DMS53 treated with DMSO at 0.1 percent for 48 hours (cell line): ENCODE measurements around the gene PRRC2B.
"Not testable (repeated sequence)": the region's sequence is repeated elsewhere in the genome, so short reads cannot be mapped to it uniquely, and the experiment has no call there.

ENCODE experiments used
- DNase-seq: peaks from one replicate; lab custom pipeline; 2025; ENCODE audit not compliant: unreplicated experiment; lab: John Stamatoyannopoulos, UW

PRRC2B gene

DNA sequence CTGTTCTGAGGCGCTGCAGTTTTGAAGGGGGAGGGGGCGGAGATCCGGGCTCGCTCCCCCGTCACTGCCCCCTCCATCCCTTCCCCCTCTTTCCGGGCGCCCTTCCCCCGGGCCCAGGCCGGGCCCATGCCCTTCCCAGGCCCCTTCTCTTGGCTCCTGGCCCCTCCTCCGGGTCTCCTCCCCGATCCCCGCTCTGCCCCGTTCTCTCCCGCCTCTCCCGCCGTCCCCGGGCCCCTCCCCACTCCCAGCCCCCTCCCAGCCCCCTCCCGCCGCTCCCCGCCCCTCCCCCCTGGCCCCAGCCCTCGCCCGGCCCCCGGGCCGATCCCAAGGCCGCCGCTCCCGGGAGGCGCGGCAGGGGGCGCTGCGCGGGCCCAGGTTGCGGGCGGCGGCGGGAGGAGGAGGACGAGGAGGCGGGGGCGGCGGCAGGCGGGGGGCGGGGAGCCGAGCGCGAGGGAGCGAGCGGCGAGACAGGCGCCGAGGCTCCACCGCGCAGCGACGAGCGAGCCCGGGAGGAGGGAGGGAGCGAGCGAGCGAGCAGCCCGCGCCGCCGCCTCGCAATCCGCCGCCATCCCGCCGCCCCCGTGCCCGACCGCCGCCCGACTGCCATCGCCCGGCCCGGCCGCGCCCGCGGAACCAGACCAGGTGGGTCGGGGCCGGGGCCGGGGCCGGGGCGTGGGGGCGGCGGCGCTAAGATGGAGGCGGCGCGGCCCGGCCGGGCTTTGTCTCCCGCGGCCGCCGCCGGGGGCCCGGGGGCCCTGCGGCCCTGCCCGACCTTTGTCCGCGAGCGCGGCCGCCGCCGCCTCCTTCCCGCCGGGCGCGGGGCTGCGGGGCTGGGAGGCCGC lies at the start of gene PRRC2B:
TSS of gene PRRC2B (plus strand) at position 465 of the 842 bp plus-strand sequence. CDS start 36,059 bp downstream, outside the sequence.
- peak; percentile 70 for DNase-seq

- DNase-seq = not testable (repeated sequence)
Observed at GRCh38 chr9:131344931-131345535, 48.9 kb upstream of the PRRC2B start.

- no peak for DNase-seq
Observed at GRCh38 chr9:131346559-131346958, 47.3 kb upstream of the PRRC2B start.

DNA sequence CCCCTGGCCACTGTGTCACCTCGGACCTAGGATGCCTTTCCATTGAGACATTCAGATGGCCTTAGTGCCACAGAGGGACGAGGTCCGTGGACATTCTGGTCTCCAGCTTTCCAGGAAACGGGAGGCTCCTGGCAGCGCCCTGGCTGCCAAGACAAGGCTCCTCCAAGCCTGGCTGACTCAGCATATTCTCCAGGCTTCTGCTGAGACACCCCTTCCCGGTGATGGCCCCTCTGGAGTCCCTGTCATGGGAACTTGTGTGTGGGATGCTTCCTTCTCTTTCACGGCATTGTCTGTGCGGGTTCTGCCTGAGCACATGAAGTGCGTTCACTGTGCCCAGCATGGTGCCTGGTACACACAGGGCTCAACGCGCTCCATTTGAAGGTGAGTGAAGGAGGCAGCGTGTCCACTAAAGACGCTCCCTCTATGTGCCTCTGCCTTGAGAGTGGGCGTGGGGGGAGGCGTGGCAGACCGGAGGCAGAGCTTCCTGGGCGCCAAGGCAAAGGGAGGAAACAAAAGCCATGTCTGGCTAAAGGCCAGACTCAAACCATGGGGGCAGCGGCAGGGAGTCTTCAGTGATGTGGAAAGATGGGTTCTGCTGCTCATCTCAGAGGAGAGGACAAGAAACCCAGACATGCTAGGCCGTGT lies 46.4 kb upstream of the PRRC2B start:
- no peak for DNase-seq

DNA sequence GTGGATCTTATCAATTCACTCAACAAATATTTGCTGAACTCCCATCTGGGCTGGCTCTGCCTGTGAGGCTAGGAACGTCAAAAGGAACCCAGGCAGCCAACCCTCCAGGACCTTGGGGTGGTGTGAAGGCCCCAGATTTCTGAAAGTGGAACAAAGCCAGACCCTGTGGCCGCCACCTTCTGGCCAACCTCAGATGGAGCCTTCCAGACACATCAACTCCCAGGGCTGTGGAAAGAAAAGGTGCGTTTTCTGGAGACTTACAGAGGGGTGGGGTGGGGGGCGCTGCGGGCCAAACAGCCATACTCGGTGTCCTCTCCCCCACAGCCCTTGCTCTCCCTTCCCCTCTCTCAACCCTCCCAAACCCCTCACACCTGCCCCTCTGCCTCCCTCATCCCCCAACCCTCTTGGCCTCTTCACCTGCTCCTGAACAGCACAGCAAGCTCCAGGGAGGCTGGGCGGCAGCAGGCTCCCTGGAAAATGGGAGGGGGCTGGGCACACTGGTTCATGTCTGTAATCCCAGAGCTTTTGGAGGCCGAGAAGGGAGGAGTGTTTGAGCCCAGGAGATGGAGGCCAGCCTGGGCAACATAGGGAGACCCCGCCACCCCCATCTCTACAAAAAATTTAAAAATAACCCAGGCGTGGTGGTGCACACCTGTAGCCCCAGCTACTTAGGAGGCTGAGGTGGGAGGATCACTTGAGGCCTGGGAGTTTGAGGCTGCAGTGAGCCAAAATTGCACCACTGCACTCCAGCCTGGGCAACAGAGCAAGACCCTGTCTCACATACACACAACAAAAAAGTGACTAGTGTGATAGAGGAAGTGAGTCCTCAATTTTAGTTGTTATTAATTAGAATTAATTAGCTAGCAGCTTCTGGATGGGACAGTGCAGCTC lies 45.0 kb upstream of the PRRC2B start:
- DNase-seq = no peak

DNA sequence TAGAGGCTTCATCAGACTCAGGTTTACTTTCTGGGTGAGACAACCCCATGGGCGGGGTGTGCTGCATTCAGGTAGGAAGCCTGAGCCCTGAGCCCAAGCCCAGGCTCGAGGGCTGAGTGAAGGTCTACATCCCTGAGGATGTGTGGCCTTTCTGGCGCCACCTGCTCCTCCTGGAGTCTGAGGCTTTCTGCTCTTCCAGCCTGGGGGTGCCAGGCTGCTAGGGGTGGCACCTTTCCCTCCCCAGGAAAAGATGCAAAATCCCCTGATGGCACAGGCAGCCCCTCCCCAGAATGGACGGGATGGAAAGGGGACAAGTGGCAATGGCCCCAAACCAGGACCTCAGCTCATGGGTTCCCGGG lies 44.4 kb upstream of the PRRC2B start:
- DNase-seq = no peak

DNA sequence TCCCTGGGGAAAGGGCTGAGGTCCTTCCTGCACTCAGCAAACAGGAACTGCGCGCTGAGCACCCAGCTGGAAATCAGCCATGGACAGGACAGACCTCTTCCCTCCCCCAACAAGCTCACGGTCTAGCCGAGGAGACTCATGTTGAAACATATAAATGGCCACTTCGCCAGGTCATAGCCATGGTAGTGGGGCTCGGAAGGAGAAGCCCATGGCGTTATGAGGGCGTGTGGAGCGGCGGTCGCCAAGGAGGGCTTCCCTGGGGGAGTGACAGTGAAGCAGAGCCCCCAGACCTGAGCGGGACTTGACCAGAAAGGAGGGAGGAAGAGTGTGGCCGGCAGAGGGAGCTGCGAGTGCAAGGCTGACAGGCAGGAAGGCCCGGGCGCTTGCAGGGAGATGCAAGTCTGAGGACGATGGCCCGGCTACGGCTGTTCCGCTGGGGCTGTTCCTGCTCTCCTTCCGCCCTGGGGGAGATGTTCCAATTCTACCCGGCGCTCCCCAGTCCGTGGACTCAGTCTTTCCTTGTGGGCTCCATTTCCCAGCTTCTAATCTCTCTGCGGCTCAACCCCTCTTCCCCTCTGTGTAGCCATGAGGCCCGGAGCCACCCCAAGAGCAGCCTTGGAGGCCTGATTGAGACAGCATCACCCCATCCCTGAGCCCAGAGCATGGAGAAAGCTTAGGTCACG lies 43.9 kb upstream of the PRRC2B start:
- peak; percentile 91 for DNase-seq

DNA sequence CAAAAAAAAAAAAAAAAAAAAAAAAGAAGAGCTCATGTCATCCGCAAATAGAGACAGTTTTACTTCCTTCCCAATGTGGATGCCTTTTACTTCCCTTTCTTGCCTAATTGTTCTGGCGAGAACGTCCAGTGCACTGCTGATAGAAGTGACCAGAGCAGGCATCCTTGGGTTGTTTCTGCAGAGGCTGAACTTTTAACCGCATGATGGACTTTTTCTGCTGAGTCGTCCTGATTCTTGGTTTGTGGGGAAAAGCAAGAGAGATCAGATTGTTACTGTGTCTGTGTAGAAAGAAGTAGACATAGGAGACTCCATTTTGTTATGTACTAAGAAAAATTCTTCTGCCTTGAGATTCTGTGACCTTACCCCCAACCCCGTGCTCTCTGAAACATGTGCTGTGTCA lies 37.4 kb upstream of the PRRC2B start:
- not testable (repeated sequence) for DNase-seq

GRCh38 chr9:131358556-131358955 lies 35.3 kb upstream of the PRRC2B start:
- no peak for DNase-seq

DNA sequence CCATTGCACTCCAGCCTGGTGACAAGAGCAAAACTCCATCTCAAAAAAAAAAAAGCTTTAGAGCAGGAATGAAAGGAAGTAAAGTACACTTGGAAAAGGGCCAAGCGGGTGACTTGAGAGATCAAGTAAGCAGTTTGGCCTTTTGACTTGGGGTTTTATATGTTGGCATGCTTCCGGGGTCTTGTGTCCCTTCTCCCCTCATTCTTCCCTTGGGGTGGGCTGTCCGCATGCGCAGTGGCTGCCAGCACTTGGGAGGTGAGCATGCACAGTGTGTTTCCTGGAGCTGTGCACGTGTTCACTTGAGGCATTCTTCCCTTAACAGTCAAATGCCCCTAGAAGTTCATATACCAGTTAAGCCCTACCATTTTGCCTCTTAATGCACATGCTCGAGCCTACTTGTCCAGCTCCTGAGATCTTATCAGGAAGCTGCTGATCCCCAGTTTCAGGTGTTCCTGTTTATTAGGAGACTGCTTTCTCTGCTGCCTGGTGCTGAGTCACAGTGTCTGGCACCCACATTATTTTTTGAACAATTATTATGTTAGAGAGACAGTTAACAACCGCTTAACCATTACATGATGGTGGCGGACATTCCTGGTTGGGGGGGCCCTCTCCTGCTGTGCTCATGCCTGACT lies 32.6 kb upstream of the PRRC2B start:
- DNase-seq = no peak

- DNase-seq = no peak
Observed at GRCh38 chr9:131365546-131365945, 28.3 kb upstream of the PRRC2B start.

DNA sequence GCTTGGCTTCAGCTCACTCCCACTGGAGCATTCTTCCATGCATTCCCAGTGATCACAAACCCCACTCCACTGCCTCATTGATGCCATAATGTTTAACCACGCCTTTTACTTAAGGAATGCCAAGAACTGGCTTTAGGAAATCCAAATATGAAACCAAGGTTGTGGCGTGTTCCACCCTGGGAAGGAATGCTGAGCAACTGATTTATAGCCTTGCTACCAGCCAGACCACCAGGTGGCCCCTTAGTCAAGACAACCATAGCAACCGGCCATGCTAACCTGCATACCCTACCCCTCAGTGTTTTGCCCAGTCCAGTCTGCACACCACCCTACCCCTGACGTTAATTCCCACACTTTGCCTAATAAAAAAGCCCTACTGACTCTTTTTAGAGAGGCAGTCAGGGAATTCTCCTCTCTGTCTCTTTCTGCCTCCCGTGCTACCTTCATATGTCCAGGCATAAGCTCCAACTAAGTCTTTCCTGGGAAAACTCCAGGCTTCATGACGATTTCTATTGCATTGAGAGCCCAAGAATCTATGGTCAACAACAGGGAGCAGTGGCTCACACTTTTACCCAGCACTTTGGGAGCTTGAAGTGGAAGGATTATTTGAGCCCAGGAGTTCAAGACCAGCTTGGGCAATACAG lies 27.0 kb upstream of the PRRC2B start:
- DNase-seq = no peak

DNA sequence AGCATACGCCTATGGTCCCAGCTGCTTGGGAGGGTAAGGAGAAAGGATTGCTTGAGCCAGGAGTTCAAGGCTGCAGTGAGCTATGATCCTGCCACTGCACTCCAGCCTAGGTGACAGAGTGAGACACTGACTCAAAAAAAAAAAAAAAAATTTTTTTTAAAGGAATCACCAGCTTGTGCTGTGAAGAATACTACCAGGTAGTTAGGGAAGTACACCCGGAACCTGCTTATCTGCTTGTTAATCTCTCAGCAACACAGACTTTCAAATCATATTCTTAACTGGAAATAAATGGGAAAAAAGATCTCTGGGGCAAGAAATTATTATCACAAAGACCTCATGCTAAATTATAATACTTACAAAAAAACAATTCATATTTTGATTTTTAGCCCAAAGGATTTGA lies 26.4 kb upstream of the PRRC2B start:
- no peak for DNase-seq

- DNase-seq = no peak
Observed at GRCh38 chr9:131370638-131371037, 23.2 kb upstream of the PRRC2B start.

- not testable (repeated sequence) for DNase-seq
Observed at GRCh38 chr9:131372599-131372973, 21.3 kb upstream of the PRRC2B start.

DNA sequence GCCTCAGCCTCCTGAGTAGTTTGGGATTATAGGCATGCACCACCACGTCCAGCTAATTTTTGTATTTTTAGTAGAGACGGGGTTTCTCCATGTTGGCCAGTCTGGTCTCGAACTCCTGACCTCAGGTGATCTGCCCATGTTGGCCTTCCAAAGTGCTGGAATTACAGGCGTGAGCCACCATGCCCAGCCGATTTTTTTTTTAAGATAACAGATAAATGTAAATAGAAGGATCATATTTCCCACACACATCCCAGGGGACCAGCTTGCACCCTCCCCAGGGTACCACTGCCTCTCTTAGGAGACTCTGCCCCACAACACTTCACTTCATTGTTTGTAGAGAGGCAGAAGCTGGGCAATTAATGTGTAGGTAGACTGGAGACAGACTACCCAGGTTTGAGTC lies 19.2 kb upstream of the PRRC2B start:
- not testable (repeated sequence) for DNase-seq

DNA sequence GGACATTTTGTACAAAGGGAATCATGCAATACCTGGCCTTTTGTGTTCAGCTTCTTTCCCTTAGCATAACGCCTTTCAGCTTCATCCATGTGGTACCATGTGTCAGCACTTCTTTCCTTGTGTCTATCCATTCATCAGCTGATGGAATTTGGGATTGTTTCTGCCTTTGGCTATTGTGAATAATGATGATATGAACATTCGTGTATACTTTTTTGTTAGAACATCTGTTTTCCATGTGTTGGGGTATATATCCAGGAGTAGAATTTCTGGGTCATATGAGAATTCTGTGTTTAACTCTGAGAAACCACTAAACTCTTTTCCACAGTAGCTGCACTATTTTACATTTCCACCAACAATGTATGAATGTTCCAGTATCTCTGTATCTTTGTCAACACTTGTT lies 14.8 kb upstream of the PRRC2B start:
- no peak for DNase-seq

- DNase-seq = peak; percentile 69
Observed at GRCh38 chr9:131382850-131383729, 10.8 kb upstream of the PRRC2B start.

- DNase-seq = no peak
Observed at GRCh38 chr9:131385296-131385695, 8.6 kb upstream of the PRRC2B start.
